ENCODE measurements around the gene ERN1.
"Not testable (repeated sequence)": the region's sequence is repeated elsewhere in the genome, so short reads cannot be mapped to it uniquely, and the experiment has no call there.

Gene ERN1

DNA sequence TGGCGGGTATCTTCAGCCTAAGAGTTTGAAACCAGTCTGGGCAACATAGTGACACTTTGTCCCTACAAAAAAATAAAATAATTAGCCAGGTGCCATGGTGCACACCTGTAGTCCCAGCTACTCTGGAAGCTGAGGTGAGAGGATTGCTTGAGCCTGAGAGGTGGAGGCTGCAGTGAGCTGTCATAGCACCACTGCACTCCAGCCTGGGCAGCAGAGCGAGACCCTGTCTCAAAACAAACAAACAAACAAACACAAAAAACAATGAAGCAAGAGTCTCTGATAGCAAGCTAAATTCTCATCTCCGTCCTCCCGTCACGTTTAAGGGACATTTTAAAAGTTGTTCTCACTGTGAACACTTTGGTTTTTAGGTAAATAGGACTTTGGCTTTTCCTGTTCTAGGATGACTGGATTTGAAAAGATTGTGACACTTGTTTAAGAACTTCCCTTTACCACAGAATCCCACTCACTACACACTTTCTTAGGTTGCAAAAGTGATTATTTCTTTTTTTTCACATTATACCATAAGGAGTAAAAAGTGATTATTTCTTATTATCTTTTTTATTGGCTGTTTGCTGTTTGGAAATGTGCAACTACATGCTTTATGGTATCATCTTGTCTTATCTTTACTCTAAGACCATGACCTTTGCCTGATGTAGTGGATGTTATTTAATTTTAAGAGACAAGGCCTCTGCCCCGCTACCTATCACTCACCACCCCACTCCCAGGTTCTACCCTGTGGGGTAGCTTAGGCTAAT lies 4.4 kb upstream of the ERN1 start:
- no peak for DNase-seq

DNA sequence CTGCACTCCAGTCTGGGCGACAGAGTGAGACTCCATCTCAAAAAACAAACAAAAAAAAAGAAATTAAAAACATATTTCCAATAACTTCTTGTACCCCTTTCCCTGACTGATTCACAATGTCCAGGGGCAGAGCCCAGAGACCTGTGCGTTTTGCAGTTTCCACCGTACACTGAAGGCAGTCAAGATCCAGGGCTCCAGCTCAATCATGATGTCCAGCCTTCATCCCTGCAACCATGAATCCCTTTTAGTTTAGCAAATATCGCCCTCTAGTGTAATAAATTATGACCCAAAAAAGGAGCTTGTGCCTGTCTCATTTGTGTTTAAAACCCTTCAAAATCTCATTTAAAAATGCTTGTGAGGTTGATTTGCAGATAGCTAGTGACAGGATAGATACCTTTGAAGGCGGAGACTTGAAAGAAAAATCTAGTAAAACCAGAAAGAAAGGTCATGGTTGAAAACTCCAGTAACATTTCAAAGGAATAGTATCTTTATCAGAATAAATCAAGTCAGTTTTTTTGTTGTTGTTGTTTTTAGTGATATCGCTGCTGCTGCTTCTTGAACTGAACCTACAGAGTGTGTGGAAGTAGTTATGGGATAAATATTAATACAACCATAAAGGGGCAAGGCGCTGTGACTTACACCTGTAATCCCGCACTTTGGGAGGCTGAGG lies 3.7 kb upstream of the ERN1 start:
- DNase-seq, result no peak

DNA sequence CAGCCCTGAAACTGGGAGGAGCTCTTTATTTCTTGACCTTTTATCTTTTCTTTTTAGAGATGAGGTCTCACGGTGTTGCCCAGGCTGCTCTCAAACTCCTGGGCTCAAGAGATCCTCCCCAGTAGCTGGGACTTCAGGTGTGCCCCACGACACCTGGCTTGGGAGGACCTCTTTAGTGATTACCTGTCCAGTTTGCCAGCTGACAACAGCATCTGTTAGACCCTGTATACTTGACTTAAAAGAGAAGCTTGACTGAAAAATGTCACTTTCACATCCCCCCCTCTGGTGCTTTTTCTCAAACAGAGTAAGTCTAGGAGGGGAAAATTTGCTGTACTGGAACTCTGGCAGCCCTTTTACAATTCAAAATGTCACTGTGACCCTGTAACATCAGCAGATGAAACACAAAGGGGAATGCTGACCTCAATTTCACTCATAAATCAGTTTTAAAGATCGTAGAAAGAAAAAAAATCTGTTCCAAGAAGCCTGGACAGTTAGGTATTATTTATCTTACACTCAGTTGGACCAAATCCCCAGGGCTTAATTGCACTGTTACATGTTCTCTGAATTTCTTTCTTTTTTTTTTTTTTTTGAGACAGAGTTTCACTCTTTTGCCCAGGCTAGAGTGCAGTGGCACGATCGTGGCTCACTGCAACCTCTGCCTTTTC lies 1.8 kb upstream of the ERN1 start:
- no peak for DNase-seq

DNA sequence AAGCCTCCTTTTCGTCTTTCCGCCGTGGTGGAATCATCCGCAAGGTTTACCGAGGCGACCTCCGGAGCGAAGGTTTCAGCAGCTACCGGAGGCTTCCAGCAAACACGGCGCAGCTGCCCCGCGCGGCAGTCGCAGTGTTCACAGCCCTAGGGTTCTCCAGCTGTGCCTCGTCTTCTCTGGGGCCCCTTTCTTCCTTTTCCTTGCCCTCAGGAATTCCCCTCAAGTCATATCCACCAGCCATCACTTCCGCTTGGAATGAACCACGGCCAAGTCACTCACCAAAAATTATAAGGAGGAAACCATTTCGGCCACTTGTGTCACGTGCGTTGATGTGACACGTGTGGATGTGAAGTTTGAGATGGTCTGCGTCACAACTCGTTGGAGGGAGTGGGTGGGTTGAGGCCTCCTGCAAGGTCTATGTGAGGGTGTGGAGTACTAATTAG lies 636 bp upstream of the ERN1 start:
- peak; percentile 87 for DNase-seq

DNA sequence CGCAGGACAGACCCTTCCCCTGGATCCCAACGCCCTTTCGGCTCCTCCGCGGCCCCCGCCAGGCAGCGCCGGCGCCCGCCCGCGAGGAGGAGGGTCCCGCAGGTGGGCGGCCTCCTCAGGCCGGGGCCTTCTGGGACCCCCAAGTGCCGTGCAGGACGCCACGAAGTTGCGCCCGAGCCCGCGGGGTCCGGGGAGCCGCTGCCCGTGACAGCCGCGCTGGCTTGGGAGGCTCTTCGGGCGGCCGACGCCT lies 504 bp downstream of the ERN1 start:
- DNase-seq, result no peak

DNA sequence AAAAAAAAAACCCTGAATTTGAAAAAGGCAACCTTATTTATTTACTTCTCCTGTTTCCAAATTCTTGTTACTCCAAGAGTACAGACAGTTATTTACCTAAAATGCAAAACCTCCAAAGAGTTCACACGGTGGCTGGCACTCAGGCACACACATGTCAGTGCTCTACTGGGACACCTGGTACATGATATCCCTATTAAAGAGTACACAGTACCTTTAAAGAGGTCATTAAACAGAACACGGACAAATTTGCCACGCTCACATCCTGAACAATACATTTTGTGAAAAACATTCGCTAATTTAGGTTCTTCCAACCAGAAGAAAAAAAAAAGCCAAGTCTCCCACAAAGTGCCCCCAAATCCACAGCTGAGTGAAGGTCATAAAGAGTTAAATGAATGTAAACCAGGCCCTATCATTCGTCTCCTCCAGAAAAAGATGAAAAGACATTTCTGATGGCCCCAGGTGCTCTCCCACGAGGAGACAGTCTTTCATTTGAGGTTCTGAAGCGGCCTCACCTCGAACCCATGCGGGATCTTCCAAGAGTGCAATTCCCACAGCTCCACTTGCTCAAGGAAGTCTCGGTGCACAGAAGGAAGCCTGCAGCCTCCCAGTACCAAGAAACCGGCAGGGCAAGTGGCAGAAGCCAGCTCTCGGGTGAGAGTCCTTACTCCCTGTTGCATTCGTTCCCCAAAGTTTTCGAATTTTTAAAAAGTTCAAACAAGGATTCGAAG lies 993 bp downstream of the ERN1 start:
- peak; percentile 71 for DNase-seq

DNA sequence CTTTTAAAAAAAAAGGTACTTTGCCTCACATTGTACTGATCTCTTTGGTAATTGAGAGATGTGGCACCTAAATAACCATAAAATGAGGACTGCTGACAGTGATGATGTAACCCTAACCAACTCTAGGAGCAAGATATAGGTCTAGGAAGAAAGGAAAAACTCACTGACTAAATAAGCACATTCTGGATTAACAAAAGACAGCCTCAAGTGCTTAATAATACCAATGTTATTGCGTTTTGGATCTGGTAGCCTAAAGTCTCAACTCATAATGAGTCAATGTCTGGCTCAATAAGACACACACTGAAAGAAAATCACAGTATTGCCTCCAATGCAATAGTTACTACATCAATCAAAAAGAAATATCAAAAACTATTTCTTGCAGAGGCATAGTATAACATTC lies 3.0 kb downstream of the ERN1 start:
- no peak for DNase-seq

DNA sequence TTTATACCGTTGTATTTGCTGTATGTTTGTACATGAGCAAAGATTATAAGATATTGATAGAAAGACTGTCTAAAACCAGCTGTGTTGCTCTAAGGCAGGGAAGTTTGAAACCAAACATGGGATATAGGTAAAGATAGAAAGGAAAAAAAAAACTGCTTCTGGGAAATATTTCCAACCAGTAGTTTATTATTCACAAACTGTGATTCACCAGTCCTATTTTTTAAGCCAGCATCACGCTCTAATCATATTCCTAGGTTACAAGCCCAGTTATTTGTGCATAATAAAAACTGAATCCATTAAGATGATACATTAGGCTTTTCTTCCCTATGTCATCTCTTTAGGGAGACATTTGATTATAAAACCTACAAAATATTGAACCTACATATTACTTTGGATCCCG lies 4.0 kb downstream of the ERN1 start:
- DNase-seq, result no peak

DNA sequence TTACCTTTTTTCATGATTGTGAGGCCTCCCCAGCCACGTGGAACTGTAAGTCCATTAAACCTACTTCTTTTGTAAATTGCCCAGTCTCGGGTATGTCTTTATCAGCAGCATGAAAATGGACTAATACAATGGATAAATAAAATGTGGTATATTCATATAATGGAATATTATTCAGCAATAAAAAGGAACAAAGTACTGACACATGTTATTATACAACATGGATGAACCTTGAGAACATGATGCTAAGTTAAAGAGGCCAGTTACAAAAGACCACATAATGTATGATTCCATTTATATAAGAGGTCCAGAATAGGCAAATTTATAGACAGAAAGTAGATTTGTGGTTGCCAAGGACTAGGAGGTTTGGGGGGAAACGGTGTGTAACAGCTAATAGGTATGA lies 5.3 kb downstream of the ERN1 start:
- DNase-seq, result no peak

DNA sequence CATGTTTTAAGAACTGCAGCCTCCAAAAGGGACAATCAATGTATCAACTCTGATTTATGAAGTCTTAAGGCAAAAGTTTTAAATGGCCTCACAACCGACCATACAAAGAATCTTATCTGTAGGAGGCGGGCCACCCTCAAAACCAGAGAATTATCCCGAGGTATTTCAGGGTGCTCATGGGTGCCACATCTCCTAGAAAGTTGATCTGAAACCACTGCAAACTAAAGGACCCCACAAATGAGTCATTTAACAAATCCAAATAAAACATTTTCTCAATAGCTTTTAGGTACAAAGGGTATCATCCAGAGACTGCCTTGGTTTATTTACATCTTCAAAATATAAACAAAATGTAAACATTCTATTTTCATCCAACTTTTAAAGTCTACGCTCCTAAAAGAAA lies 6.8 kb downstream of the ERN1 start:
- DNase-seq, result no peak

DNA sequence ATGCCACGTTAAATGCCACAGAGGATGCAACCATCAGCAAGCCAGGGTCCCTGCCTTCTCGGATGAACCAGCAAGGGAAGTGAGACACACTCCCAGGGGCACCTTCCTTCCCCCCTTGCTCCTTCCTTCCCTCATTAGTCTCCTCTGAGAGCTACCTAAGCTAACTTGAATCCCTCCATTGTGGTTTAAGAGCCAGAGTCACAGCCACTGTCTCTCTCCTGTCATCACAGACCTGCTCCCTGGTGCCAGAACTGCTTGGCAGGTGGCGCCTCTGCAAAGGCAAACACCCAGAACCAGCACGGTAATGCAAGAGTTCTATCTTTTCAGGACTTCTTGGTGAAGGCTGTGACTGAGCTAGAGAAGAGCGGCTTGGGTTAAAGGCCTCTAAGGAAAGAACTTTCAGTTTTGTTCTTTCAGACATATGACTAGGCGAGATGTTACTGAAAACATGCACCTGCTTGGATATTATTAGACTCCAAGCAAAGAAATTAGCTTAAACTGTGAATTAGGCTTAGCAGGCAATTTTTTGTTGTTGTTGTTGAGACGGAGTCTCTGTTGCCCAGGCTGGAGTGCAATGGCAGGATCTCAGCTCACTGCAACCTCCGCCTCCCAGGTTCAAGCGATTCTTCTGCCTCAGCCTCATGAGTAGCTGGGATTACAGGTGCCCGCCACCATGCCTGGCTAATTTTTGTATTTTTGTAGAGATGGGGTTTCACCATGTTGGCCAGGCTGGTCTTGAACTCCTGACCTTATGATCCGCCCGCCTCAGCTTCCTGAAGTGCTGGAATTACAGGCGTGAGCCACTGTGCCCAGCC lies 8.8 kb downstream of the ERN1 start:
- DNase-seq, result not testable (repeated sequence)

DNA sequence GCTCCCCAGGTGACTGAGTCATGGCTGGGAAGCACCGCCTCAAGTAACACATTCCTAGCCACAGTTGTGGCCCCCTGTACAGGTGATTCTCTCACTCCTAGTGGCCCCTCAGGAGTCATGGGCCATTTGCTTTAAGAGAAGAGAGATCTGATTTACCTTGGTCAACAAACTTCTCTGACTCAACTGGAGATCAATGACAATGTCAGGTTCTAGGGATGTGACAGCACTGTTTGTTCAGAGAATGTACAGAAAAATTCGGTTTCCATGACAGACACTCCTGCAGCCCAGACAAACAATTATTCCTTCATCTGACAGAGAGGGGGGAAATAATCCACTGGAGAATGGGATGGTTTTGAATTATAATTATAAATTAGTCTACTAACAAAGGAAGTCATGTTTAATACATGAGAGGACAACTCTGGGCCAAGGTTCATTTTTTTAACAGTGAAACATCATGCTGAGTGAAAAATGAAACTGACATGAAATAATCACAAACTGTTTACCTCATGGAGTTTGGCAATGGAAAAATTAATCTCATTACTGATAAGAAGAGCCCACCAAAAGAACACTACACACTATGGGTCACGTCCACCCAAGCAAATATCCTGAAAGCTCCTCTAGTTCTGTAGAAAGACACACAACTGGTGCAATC lies 9.7 kb downstream of the ERN1 start:
- DNase-seq, result no peak

DNA sequence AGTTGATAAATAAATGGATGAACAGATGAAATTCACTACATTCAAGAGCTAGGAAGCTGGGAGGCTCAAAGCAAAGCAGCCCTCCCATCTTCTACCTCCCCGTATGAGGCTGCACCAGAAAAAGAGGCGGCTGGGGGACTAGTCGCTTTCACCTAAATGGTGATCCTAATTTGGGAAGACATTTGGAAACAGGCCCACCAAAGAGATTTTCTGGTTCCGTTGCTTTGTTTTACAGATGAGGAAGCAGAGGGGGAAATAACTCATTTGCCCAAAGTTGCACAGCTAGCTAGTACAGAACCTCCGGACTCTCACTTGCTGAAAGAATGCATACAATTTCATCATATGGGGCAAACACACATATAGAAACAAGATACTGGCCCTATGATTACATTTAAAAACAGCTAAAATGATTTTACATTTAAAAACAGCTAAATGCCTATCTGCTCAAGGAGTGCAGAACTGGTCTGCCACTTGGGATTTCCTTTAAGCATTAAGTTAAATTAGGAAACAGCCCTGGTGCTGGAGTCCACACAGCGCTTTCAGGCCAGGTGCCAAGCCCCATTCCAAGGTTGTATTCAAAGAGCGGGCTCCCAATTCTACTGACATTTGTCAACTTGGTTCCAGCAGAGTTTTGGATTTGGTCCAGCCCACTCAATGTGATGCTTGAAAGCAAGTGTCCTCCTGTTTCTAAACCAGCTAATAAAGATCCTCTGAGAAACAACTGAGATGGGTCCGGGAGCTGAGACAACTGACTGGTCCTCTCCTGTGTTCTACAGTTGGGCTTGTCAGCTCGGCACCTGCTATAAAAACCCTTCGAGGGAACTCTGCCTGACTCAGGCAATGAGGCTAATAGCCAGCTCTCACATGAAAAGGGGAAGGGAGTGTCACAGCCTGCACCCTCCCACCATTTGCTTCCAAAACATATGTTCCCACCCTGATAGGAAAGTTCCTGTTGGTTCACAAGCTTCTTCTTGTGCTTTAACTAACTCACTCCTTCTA lies 11.7 kb downstream of the ERN1 start:
- DNase-seq, result no peak

DNA sequence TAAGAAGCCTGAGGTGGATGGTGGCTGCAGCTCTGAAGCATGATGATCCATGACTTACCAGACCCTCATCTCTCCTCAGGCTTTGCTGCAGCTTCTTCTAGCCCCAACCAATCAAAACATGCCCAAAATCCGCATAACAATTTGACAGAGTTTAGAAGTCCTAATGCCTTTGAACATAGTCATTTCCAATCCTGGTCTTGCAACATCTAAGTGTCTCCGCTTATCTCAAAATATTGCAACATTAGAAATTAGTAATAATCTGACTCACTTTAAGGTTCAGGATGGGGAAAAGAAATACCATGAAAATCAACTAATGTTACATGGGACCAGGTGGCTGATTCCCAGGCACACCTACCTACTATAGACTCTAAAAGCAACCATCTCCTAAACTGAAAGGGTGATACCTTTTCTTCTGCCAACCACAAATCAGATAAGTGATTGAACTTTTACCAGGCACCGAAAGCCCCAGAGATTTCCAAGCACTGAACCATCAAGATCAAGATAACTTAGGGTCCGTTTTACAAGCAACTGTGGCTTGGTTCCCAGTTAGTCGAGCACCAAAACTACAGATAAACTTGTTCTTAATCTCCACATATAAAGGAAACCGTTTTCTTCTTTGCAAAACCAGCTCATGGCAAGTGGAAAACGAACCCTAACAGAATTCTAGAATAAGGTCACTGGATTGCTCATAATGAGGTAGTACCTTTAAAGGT lies 14.0 kb downstream of the ERN1 start:
- DNase-seq, result no peak

DNA sequence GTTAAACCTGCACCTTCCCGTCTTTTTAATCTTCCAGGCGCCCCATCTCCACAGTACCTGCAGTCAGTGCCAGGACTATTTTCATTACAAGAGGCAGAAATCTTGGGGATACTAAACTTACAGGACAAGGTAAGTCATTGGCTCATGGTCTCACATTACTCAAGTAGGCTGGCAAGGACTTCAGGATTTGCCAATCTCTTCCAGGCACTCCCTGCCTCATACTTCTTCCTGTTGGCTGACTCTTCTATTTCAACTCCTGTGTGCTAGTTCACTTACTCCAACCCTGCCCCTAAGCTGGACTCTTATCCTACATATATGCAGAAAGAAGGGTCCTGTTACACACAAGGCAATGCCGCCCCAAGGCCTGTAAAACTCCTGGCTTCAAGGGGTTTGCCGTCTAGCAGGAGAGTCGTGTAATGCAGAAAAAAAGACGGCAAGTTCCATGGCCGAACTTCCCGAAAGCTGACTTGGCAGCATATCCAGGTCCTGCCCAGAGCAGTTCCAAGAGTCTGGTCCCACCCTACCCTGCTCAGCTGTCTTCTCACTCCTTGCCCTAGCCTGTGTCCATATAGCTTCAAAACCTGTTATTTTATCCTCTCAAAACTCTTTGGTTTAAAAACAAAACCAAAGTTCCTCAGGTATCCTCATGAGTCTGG lies 14.8 kb downstream of the ERN1 start:
- no peak for DNase-seq

DNA sequence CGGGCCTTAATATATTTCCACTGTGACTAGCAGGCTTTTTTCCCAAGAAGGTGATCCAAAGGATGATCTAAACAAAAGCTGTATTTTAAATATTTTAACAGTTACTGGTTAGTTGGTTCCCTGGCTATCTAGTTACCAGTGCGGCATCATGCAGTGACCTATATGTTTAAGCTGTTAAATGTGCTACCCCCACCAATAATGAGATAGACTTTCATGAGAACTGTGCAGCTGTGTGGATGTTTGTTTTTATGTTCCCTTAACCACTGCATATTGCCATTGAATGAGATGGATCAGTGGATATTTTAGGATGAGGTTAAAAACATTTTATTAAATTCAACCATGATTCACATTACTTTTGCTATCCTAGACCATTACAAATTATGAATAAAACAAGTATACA lies 16.9 kb downstream of the ERN1 start:
- DNase-seq, result no peak

DNA sequence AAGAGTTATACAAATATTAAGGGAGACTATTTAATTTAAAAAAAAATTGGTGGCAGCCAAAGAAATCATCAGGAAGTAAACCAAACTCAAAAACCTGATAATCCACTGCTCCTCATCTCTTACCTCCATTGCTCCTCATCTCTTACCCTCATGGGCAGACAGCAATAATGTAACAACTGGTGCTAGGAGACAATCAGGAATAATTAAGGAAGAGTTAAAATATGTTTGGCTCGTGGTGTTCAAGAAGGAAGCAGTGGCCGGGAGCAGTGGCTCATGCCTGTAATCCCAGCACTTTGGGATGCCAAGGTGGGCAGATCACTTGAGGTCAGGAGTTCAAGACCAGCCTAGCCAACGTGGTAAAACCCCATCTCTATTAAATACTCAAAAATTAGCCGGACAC lies 18.1 kb downstream of the ERN1 start:
- DNase-seq, result no peak

DNA sequence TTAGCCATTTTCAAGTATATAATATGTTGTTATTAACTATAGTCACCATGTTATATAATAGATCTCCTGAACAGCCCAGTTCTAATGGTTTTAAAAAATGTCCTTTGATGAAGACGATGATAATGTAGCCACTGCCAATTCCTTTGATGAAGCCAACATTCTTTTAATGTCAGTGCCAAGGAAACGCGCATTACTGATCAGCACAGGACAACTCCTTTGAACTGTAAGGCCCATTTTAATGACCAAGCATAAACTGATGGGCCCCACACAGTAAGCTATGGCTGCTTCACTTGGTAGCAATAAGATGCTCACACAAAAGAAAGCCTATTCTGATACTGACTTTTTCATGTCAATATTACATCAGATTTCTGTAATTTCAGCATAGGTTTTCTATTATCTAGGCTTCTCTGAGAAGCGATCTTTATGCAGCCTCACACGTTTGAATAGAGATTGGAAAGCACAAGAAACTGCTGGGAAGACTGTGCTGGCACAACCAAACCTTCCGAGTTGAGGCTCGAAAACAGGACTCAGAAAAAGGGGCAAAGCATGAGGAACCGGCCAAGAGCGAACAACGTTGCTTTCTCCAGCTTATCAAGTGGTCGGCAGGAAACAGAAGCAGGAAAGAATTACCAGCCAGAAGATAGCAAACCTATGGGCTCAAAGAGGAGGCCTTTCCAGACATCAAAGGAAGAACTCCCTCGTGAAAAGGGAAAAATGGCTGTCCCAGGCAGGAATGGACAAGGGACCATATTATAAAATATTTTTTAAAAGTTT lies 19.4 kb downstream of the ERN1 start:
- DNase-seq, result no peak

DNA sequence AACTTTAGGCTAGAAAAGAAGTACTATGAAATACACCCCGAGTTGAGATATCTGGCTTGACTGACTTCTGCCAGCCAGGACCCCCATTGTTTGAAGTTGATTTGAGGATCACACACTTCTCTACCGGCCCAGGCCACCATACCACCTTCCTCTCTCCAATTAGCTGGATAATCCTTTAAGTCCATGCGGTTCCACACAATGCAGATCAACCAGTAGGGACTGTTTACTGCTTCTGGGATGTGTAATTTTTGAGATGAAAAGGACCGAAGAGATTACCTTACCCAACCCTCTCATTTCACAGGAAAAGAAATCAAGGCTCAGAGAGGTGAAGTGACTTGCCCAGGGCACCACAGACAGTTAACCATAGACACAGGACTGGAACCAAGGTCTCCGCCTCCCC lies 20.5 kb downstream of the ERN1 start:
- DNase-seq, result no peak
